Spleen (tissue), 11 donors: ENCODE results near the gene GMDS. TPM values are rescaled to one million over a fixed set of nuclear protein-coding genes. Genes with fewer than 3 reads are reported as not detected.

Experiments used
- DNase-seq: peaks from one replicate; pipeline ENCODE4 v3.0.0-alpha.2; 2020
- H3K27ac ChIP-seq, 8 donors: fragments of 200-600 bp; sonication (generic) in 7 of 8; 1 replicate in 4 of 8; 2 replicates in 4 of 8; pipeline versions ENCODE4 v1.5.0 to v1.8.0; 2016 to 2021; ENCODE audit warnings: inconsistent platforms in 4 of 8, mild to moderate bottlenecking in 4 of 8, moderate library complexity in 1 of 8
- H3K27me3 ChIP-seq, 7 donors: fragments of 200-600 bp; sonication (generic) in 6 of 7; replicated peaks in 1 of 7; 1 replicate in 4 of 7; 2 replicates in 3 of 7; pipeline versions ENCODE4 v1.5.0 to v1.8.0; 2016 to 2021; ENCODE audit warnings: inconsistent platforms in 3 of 7, mild to moderate bottlenecking in 1 of 7
- H3K36me3 ChIP-seq, 6 donors: fragments of 200-600 bp; sonication (generic) in 5 of 6; 1 replicate in 4 of 6; 2 replicates in 2 of 6; pipeline versions ENCODE4 v1.5.0 to v1.8.0; 2016 to 2021; ENCODE audit warnings: inconsistent platforms in 2 of 6
- H3K4me1 ChIP-seq, 6 donors: fragments of 200-600 bp; sonication (generic) in 5 of 6; 1 replicate in 3 of 6; 2 replicates in 3 of 6; pipeline versions ENCODE4 v1.5.0 to v1.8.0; 2016 to 2021; ENCODE audit warnings: inconsistent platforms in 3 of 6
- H3K4me3 ChIP-seq, 8 donors: fragments of 200-600 bp; sonication (generic) in 7 of 8; 1 replicate in 4 of 8; 2 replicates in 4 of 8; pipeline versions ENCODE4 v1.5.0 to v1.8.0; 2016 to 2021; ENCODE audit warnings: inconsistent platforms in 4 of 8, mild to moderate bottlenecking in 4 of 8, moderate library complexity in 2 of 8
- H3K9me3 ChIP-seq, 8 donors: fragments of 200-600 bp; sonication (generic) in 7 of 8; 1 replicate in 4 of 8; 2 replicates in 4 of 8; pipeline versions ENCODE4 v1.5.0 to v1.8.0; 2016 to 2021; ENCODE audit warnings: inconsistent platforms in 4 of 8
- POLR2A ChIP-seq, 3 donors: fragments of 450-650 bp; IDR thresholded peaks; one replicate each; pipeline ENCODE4 v1.5.1; 2017; ENCODE audit warnings: antibody characterized with exemption in 3 of 3, mild to moderate bottlenecking in 1 of 3
- POLR2AphosphoS5 ChIP-seq, 3 donors: sonication (generic); formaldehyde crosslinking; IDR thresholded peaks; one replicate each; pipeline ENCODE4 v1.5.1; 2017; ENCODE audit warnings: antibody characterized with exemption in 3 of 3
- WGBS, 5 donors: extraction: QIAGEN DNeasy Blood & Tissue Kit in 3 of 5; methylation state at CpG; one replicate each; pipeline versions ENCODE4 v1.1.5 to v1.1.7; 2013 to 2018; 5-methylcytosine and 5-hydroxymethylcytosine counted together
- intact Hi-C: fragments of 100-400 bp; cut with DNase I; formaldehyde crosslinking; loops from one replicate; pipeline ENCODE4 v1.15.0; 2023; ENCODE audit warnings: low total_unique reads
- polyA plus RNA-seq, 3 donors: library from polyadenylated mRNA; stranded (reverse); fragments of 200-250 nt; gene quantifications; one replicate each; pipeline ENCODE4 v1.2.1, GENCODE V29; 2013
- total RNA-seq, 7 donors: library from RNA; depleted of rRNA in 3 of 7; stranded (reverse); fragments of >200 nt in 3 of 7; fragmentation: NEBNext Ultra II Directional in 4 of 7; extraction: Animal tissue kit (Norgen Biotek cat#: 25700) in 4 of 7; gene quantifications; one replicate each; pipeline versions ENCODE4 v1.1.0 to v1.2.1, GENCODE V29; 2016 to 2021
- TF ChIP-seq, protein P1 (sequence below), 11 experiments: fragments of 200-600 bp in 7 of 11; fragments of 450-650 bp in 4 of 11; sonication (generic) in 4 of 11; IDR thresholded peaks in 8 of 11; conservative IDR thresholded peaks in 3 of 11; 1 replicate in 7 of 11; 2 replicates in 4 of 11; pipeline versions ENCODE4 v1.4.0 to v1.8.0; 2016 to 2021; ENCODE audit warnings: antibody characterized with exemption in 11 of 11, inconsistent platforms in 4 of 11, mild to moderate bottlenecking in 1 of 11
- donor health status: healthy with polysubstance abuse.
- donor health status: DM: no; HTN: no; CAD: no; lungs with moderate emphysema.
- donor health status: DM: no; HTN: no; CAD: no.
- donor health status: Bipolar disorder and iron deficiency.
- donor health status: healthy.
- donor health status: DM: no; HTN: no; CAD: no.
- donor health status: DM: yes; HTN: yes; CAD: no.

Gene GMDS
- total and polyA plus RNA-seq, 10 donors: 9.1 to 30.8 (median 17.7) TPM

DNA sequence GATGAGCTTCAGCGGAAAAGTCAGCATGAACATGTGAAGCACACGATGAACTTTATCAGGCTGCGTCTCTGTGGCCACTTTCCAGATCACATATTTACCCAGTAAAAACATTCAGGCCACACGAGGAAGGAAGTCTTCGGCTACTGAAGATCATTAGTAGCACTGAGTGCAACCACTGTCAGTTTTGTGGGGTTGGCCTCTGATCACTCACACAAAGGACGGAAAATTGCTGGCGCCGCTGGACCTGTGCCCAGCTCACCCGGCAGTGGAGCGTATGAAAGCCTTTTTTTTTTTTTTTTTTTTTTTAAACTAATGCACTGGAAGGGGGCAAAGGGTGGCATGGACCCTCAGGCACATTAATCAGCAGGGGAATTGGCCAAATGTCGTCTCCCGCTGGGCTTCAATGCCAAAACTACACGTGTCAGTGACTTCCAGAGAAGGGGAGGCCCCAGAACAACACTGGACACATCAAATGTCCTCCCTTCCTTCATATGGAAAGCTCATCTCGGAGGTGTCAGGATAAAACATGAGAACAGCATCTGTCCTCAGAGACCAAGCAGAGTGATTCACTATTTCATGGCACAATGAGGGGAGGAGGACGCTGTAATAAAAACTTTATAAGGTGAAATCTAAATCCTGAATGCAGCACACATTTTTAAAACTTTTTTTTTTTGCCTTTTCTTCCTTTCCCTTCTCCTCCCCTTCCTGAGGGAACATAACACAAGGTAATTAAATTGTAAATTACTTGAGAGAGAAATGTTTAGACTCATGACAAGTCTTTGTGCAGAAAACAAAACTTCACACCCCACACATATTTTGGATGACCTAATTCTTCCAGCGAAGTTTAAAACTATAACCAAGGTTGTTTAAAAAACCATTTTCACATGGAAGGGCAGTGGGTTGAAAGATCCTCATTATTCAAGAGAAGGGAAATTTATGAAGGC lies 412.3 kb downstream of the GMDS start:
- 34 to 46% (median 39%) methylated on average over 16 of the region's 16 CpGs for WGBS, 5 donors
- peaks cover 0 to 12% (median 0%) of the 10 kb centered on the region in 6 donors for H3K36me3 ChIP-seq
- H3K4me1 ChIP-seq: peaks cover 0 to 10% (median 0%) of the 10 kb centered on the region in 6 donors
- TF ChIP-seq POLR2A (IDR thresholded peaks at IDR 0.05): no peak
- TF ChIP-seq POLR2AphosphoS5 (IDR thresholded peaks at IDR 0.05): no peak
- TF ChIP-seq, protein P1, sequence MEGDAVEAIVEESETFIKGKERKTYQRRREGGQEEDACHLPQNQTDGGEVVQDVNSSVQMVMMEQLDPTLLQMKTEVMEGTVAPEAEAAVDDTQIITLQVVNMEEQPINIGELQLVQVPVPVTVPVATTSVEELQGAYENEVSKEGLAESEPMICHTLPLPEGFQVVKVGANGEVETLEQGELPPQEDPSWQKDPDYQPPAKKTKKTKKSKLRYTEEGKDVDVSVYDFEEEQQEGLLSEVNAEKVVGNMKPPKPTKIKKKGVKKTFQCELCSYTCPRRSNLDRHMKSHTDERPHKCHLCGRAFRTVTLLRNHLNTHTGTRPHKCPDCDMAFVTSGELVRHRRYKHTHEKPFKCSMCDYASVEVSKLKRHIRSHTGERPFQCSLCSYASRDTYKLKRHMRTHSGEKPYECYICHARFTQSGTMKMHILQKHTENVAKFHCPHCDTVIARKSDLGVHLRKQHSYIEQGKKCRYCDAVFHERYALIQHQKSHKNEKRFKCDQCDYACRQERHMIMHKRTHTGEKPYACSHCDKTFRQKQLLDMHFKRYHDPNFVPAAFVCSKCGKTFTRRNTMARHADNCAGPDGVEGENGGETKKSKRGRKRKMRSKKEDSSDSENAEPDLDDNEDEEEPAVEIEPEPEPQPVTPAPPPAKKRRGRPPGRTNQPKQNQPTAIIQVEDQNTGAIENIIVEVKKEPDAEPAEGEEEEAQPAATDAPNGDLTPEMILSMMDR (IDR thresholded peaks at IDR 0.05 in 8 of 11, conservative IDR thresholded peaks at IDR 0.05 in 3 of 11): no peak
- no peak for DNase-seq
- intact Hi-C loops: no loop called here
- H3K27ac ChIP-seq: no peak overlapping the region
- peaks cover 3 to 22% (median 19%) of the 10 kb centered on the region in 8 donors for H3K9me3 ChIP-seq
- no peaks in the 10 kb centered on the region for H3K27me3 ChIP-seq
- H3K4me3 ChIP-seq: peak overlapping the region in 1 of 8 donors; percentile 1

DNA sequence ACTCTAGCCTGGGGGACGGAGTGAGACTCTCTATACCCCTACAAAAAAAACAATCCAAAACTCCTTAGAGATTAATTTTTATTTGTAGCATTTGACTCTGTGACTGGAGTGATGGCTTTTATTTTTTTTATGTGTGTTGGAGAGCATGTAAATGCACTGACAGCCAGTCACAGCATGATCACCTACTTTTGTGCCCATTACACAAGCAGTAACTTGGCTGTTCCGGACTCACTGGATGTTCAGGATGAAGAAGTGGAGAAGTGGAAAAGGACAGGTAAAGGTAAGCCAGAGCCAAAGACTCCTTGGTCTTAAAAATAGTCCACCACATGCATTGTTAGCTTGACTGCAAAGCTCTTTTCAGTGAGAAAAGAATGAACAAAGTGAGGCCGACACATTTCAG lies 413.0 kb downstream of the GMDS start:
- TF ChIP-seq, protein P1 (IDR thresholded peaks at IDR 0.05 in 8 of 11, conservative IDR thresholded peaks at IDR 0.05 in 3 of 11): no peak
- TF ChIP-seq POLR2AphosphoS5 (IDR thresholded peaks at IDR 0.05) (no peak), POLR2A (IDR thresholded peaks at IDR 0.05) (no peak)
- H3K27ac ChIP-seq: no peak overlapping the region

DNA sequence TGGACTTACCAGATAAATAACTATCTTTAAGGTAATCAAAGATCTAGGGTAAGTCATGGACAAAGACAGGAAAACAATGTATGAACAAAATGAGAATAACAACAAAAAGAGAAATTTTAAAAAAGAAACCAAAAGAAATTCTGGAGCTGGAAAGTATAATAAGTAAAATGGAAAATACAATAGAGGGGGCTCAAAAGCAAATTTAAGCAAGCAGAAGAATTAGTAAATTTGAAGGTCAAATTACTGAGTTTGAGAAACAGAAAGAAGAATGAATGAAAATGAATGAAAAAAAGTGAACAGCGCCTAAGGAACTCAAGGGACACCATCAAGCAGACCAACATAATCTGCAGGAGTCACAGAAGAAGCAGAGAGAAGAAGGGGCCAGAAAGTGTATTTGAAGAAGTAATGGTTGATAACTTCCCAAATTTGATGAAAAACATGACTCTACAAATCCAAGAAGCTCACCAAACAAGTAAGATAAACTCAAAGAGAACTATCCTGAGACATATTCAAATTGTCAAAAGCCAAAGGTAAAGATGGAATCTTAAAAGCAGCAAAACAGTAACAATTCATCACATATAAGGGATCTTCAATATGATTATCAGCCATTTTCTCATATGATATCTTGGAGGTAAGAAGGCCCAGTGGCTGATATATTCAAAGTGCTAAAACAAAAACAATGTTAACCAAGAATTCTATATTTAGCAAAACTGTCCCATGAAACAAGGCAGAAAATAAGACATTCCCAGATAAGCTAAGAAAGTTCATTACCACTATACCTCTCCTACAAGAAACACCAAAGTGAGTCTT lies 417.2 kb downstream of the GMDS start:
- Histone ChIP-seq H3K36me3 (peaks cover 0 to 12% (median 0%) of the 10 kb centered on the region in 6 donors), H3K4me1 (peaks cover 0 to 9% (median 0%) of the 10 kb centered on the region in 6 donors), H3K27ac (no peak overlapping the region), H3K27me3 (no peaks in the 10 kb centered on the region), H3K4me3 (no peak overlapping the region), H3K9me3 (peaks cover 3 to 30% (median 27%) of the 10 kb centered on the region in 8 donors)
- no peak for TF ChIP-seq POLR2A (IDR thresholded peaks at IDR 0.05)
- TF ChIP-seq, protein P1 (IDR thresholded peaks at IDR 0.05 in 8 of 11, conservative IDR thresholded peaks at IDR 0.05 in 3 of 11): no peak
- TF ChIP-seq POLR2AphosphoS5 (IDR thresholded peaks at IDR 0.05): no peak
- no peak for DNase-seq
- WGBS, 5 donors: 39 to 98% (median 70%) methylated on average over 1 of the region's 1 CpG
- intact Hi-C loops: no loop called here

More for the DNA sequence above, 413.0 kb downstream of the GMDS start:
- DNase-seq: no peak
- Histone ChIP-seq H3K9me3 (peaks cover 3 to 29% (median 26%) of the 10 kb centered on the region in 8 donors), H3K4me3 (no peak overlapping the region), H3K36me3 (peaks cover 0 to 12% (median 0%) of the 10 kb centered on the region in 6 donors), H3K27me3 (no peaks in the 10 kb centered on the region), H3K4me1 (peaks cover 0 to 10% (median 0%) of the 10 kb centered on the region in 6 donors)
- 69 to 89% (median 85%) methylated on average over 3 of the region's 3 CpGs for WGBS, 5 donors
- intact Hi-C loops: no loop called here
